Astrocyte (in vitro differentiated cells and primary cell): ENCODE data around the gene SNX4.

Experiments
- CTCF ChIP-seq: IDR thresholded peaks from 2 replicates; pipeline ENCODE4 v1.5.1; 2011; ENCODE audit warnings: low read depth, mild to moderate bottlenecking, inconsistent platforms, low read length, moderate library complexity; ENCODE audit not compliant: insufficient read depth
- EZH2 ChIP-seq: IDR thresholded peaks from 2 replicates; pipeline ENCODE4 v1.6.1; 2012; ENCODE audit warnings: mild to moderate bottlenecking, low read length, inconsistent platforms; ENCODE audit not compliant: insufficient read depth

DNA sequence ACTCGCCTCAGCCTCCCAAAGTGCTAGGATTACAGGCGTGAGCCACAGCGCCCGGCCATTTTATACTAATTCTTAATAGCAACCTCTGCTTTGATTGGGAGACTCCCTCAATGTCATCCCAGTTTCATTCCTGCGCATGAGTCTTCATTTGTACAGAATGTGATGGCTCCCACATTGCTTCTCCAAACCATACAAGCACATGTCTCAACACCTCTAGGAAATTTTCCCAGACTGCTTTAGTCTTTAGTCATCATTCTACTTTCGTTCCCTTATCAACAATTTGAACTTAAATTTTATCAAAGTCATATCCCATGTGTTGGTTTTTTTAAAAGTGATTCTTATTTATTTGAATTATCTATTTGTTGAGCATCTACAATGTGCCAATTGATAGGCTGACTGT is 58.1 kb downstream of the SNX4 start:
- no peak for TF ChIP-seq CTCF
- no peak for TF ChIP-seq EZH2
